ENCODE measurements around the gene WDR44. TPM values are rescaled to one million over a fixed set of nuclear protein-coding genes. Genes with fewer than 3 reads are reported as not detected.

Gene WDR44
- total RNA-seq, 2 experiments from 2014 or later: 8.2 to 9.2 TPM

DNA sequence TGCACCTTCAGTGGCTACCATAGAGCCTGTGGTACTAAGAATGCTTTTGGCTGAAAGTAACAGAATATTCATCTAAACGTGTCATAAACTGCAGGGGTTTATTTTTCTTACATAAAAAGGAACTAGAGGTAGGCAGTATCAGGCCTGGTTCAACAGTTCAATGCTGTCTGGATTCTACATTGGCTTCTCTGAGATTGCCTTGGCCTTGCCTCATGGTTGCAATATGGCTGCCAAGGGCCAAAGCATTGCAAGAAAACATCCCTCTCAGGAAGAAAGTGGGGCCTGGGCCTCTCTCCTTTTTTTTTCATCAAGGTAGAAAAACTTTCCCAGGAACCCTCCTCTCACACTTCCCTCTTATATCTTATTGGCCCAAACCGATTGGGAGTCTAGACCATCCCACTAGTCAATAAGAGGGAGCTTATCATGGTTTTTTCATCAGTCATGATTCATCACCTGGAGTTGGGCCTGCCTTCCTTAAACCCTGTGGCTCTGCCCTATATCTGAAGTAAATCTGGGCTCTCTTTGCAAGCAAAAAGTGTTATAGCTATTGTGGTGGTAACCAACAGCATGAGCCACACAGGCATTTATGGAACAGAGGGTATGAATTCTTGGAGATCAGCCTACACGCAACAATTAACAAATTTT lies 147.9 kb downstream of the WDR44 start:
- H3K27me3 Mint-ChIP-seq: no peaks in the 10 kb centered on the region
- ChIA-PET CTCF (no interaction called here), POLR2A (interaction anchor here (2.5 to 4.7 kb wide), 2 partner anchors 35 to 41 kb away, joined by 12 to 36 read pairs; no protein-coding TSS in a partner anchor)
- peaks cover 16% of the 10 kb centered on the region for H3K4me1 Mint-ChIP-seq (ENCODE audit: low read depth)
- H3K9me3 Mint-ChIP-seq: no peaks in the 10 kb centered on the region
- peaks cover 3% of the 10 kb centered on the region for H3K36me3 Mint-ChIP-seq
- no peak overlapping the region for H3K27ac Mint-ChIP-seq
- intact Hi-C loops (cut with micrococcal nuclease): loop anchor here (2.0 to 10.0 kb wide), 2 partner anchors 111 to 147 kb away; partner anchors contain the start of gene WDR44
- DNase-seq: no peak
- no peak overlapping the region for H3K4me3 Mint-ChIP-seq

DNA sequence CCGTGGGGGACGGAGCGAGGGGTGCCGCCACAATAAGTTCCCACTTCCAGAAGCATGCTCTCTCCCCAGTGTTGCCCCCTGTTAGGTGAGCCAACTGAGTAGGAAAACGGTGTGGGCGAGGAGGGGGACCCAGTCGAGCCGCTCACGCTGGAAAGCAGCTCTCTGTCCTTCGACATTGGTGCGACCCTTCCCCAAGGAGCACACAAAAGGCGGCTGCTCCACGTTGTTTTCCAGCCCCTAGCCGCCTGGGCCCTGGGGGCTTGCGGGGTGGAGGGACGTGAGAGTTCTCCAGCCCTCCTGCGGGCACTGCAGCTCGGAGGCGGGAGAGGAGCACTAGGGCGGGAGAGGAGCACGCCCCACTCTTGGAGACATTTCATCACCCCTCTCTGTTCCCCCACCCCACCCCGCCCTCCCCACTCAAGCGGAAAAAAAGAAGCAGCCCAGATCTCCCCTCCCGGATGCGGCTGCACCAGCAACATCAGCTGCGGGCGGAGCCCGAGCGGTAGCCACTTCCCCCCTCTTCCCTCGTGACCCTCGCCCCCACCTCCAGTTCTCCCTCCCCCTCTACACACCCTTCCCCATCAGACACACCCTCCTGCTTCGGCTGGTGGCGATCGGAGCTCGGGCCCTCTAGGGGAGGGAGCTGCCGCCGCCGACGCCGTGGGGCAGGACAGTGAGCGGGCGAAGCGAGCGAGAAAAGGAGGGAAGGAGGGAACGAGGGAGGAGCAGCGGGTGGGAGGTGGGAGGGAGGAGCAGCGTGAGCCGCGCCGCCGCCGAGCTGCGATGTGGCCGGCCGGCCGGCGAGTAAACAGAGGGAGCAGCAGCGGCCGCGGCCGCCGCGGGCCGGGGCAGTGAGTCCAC lies 149.4 kb downstream of the WDR44 start, which contains the start of gene DOCK11:
TSS of gene DOCK11 (plus strand) at position 755 of the 861 bp plus-strand sequence. CDS start 157 bp downstream, outside the sequence.
- H3K36me3 Mint-ChIP-seq: peaks cover 3% of the 10 kb centered on the region
- peak within 1 kb of the TSS; percentile 99 for H3K4me3 Mint-ChIP-seq
- intact Hi-C loops (cut with micrococcal nuclease): loop anchor here (1.0 to 10.0 kb wide), 3 partner anchors 74 to 148 kb away; partner anchors contain the start of gene WDR44
- DNase-seq: peak; percentile 90
- peaks cover 24% of the 10 kb centered on the region for H3K4me1 Mint-ChIP-seq (ENCODE audit: low read depth)
- POLR2A ChIA-PET: interaction anchor here (0.6 to 4.7 kb wide), 9 partner anchors 13 to 1358 kb away, joined by 3 to 36 read pairs (median 3); no protein-coding TSS in a partner anchor
- H3K27me3 Mint-ChIP-seq: no peaks in the 10 kb centered on the region
- peak within 1 kb of the TSS; percentile 97 for H3K27ac Mint-ChIP-seq
- H3K9me3 Mint-ChIP-seq: no peaks in the 10 kb centered on the region
- CTCF ChIA-PET: interaction anchor here (0.7 to 2.0 kb wide), 4 partner anchors 33 to 106 kb away, joined by 4 to 12 read pairs (median 6); no protein-coding TSS in a partner anchor

DNA sequence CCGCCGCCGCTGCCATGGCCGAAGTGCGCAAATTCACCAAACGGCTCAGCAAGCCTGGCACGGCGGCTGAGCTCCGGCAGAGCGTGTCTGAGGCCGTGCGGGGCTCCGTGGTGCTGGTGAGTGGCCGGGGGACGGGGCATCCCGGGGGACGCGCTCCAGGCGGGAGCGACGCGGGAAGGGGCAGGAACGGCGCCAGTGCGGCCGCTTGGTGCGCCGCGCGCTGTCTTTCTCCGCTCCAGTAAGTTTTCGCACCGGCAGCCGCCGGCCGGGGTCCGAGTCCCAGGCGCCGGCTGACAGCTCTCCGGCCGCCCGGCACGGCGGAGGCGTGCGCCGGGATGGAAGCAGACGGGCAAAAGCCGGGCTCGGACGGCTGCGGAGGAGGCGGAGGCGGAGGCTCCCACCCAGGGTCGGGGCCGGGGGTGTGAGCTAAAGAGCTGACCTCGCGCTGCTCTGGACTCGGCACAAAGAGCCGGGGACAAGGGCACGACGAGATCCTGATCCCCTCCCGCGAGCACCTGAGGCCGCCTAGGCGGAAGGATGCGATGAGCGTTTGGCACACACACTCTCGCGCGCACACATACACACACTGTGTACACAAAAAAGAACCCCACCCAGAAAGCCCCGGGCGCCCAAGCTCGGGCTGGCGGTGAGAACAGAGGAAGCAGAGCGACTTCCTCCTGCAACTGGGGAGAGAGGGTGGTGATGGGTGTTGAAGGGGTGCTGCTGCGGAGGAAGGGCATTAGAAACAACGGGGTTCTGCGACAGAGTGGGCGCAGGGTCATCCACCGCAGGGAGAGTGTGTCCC lies 150.3 kb downstream of the WDR44 start:
- Mint-ChIP-seq H3K36me3 (peaks cover 3% of the 10 kb centered on the region), H3K4me3 (peak overlapping the region; percentile 99), H3K27ac (peak overlapping the region; percentile 97), H3K9me3 (no peaks in the 10 kb centered on the region), H3K4me1 (ENCODE audit: low read depth) (peaks cover 24% of the 10 kb centered on the region), H3K27me3 (no peaks in the 10 kb centered on the region)
- intact Hi-C loops (cut with micrococcal nuclease): loop anchor here (1.0 to 10.0 kb wide), 3 partner anchors 73 to 149 kb away; partner anchors contain the start of gene WDR44
- ChIA-PET POLR2A (interaction anchor here (0.6 to 4.7 kb wide), 13 partner anchors 12 to 1357 kb away, joined by 3 to 36 read pairs (median 4); partner anchors contain the start of gene WDR44), CTCF (interaction anchor here (0.9 to 2.0 kb wide), 5 partner anchors 25 to 105 kb away, joined by 3 to 12 read pairs (median 6); no protein-coding TSS in a partner anchor)
- DNase-seq: peak; percentile 85

DNA sequence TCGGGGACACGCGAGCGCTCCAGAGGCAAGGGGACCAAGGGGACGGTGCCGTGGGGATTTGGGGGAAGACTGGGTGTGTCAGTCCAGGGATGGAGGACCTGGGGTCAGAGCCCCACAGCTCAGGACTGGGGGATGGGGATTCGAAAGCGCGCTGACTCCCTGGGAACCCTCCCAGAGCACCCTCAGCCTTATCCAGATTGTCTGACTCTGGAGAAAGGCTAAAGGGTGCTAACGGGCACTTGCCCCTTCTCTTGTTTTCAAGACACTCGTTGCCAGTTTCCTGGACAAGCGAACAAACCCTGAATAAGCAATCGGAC lies 150.8 kb downstream of the WDR44 start:
- Mint-ChIP-seq H3K9me3 (no peaks in the 10 kb centered on the region), H3K4me1 (ENCODE audit: low read depth) (peaks cover 24% of the 10 kb centered on the region), H3K27me3 (no peaks in the 10 kb centered on the region), H3K4me3 (peak overlapping the region; percentile 99), H3K36me3 (peaks cover 3% of the 10 kb centered on the region), H3K27ac (peak overlapping the region; percentile 97)
- intact Hi-C loops (cut with micrococcal nuclease): loop anchor here (1.0 to 10.0 kb wide), 3 partner anchors 32 to 108 kb away; no protein-coding TSS in a partner anchor
- POLR2A ChIA-PET: interaction anchor here (0.9 to 4.7 kb wide), 7 partner anchors 27 to 151 kb away, joined by 3 to 36 read pairs (median 4); partner anchors contain the start of gene WDR44
- CTCF ChIA-PET: interaction anchor here (1.0 to 2.0 kb wide), 5 partner anchors 24 to 104 kb away, joined by 3 to 12 read pairs (median 6); no protein-coding TSS in a partner anchor
- no peak for DNase-seq

DNA sequence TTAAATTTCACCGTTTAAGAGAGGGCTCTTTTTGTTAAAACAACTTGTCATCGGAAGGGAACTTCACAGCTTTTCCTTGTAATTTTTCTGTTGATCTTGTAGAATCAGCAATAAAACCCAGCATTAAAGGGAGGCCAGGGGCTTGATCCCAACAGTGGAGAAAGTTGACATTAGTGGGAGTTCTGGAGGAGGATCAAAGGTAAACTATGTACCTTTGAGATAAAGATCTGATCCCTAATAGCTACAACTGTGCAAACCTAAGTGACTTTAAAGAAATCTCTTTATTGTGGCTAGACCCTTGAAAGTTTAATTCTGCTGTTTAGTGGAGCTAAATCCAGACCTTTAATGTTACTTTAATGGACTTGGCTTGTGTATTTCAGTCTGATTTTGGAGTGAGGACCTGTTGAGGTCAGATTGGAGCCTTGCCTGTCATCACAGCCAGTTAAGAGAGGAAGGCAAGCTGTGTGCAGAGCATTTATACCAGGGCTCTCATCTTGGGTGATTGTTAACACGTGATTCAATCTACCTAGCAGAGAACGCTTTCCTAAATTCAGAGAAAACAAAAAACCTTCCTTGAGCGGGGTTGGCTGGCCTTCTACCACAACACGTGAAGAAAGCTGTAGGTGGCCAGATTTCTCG lies 151.4 kb downstream of the WDR44 start:
- ChIA-PET CTCF (interaction anchor here (1.0 to 2.0 kb wide), 6 partner anchors 24 to 103 kb away, joined by 3 to 12 read pairs (median 5); no protein-coding TSS in a partner anchor), POLR2A (interaction anchor here (0.7 to 4.7 kb wide), 7 partner anchors 23 to 150 kb away, joined by 3 to 36 read pairs (median 4); no protein-coding TSS in a partner anchor)
- H3K4me1 Mint-ChIP-seq (ENCODE audit: low read depth): peaks cover 30% of the 10 kb centered on the region
- H3K27ac Mint-ChIP-seq: peak overlapping the region; percentile 97
- intact Hi-C loops (cut with micrococcal nuclease): loop anchor here (1.0 to 10.0 kb wide), 3 partner anchors 31 to 108 kb away; no protein-coding TSS in a partner anchor
- H3K36me3 Mint-ChIP-seq: peaks cover 3% of the 10 kb centered on the region
- DNase-seq: peak; percentile 47
- H3K4me3 Mint-ChIP-seq: peak overlapping the region; percentile 99
- H3K27me3 Mint-ChIP-seq: no peaks in the 10 kb centered on the region
- no peaks in the 10 kb centered on the region for H3K9me3 Mint-ChIP-seq

DNA sequence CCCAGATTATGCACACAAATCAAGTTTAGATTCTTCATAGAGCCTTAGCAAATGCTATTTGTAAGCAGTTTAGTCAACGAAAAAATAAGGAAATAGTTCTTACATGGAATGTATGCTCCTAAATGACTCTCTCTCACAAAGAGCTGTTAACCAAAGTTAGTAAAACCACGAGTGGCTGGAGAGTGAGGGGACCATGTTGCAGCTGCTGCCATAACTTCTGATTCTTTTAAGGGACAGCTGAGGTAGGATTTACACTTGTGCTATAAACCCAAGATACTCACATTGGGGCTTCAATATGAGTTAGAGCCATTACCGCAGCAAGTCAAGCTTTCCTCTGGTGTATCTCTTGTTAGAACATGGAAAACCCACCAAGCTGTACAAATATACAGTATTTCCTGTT lies 152.4 kb downstream of the WDR44 start:
- Mint-ChIP-seq H3K27me3 (no peaks in the 10 kb centered on the region), H3K36me3 (peaks cover 3% of the 10 kb centered on the region), H3K27ac (peak overlapping the region; percentile 97), H3K4me3 (peak overlapping the region; percentile 99), H3K9me3 (no peaks in the 10 kb centered on the region), H3K4me1 (ENCODE audit: low read depth) (peaks cover 38% of the 10 kb centered on the region)
- intact Hi-C loops (cut with micrococcal nuclease): loop anchor here (10.0 kb wide), 1 partner anchor 106 kb away; no protein-coding TSS in a partner anchor
- ChIA-PET POLR2A (interaction anchor here (0.7 kb wide), 1 partner anchor 32 kb away, joined by 4 read pairs; no protein-coding TSS in a partner anchor), CTCF (interaction anchor here (1.5 to 2.0 kb wide), 2 partner anchors 41 to 102 kb away, joined by 4 to 10 read pairs; no protein-coding TSS in a partner anchor)
- no peak for DNase-seq

DNA sequence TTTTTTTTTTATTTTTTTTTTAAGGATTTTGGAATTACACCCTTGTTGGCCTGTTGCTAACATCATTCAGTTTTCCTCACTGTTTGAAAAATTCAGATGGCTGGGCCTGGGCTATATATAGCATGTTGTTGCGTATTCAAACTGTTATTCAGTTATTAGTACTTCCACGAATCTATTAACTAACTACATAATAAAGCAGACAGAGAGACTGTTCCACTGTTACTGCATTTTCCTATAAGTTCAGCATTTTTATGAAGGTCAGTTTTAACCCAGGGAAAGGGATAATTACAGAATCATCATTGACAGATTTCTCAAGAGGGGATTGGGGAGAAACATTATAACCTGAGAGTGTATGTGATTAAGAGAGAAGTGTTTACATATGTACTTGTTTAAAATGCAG lies 152.8 kb downstream of the WDR44 start:
- ChIA-PET CTCF (interaction anchor here (1.5 kb wide), 1 partner anchor 40 kb away, joined by 4 read pairs; no protein-coding TSS in a partner anchor), POLR2A (interaction anchor here (0.7 to 1.6 kb wide), 2 partner anchors 31 to 40 kb away, joined by 4 to 5 read pairs; no protein-coding TSS in a partner anchor)
- Mint-ChIP-seq H3K4me3 (no peak overlapping the region), H3K9me3 (no peaks in the 10 kb centered on the region), H3K27ac (peak overlapping the region; percentile 54), H3K36me3 (peaks cover 3% of the 10 kb centered on the region), H3K27me3 (no peaks in the 10 kb centered on the region), H3K4me1 (ENCODE audit: low read depth) (peaks cover 42% of the 10 kb centered on the region)
- intact Hi-C loops (cut with micrococcal nuclease): loop anchor here (10.0 kb wide), 1 partner anchor 106 kb away; no protein-coding TSS in a partner anchor
- no peak for DNase-seq

DNA sequence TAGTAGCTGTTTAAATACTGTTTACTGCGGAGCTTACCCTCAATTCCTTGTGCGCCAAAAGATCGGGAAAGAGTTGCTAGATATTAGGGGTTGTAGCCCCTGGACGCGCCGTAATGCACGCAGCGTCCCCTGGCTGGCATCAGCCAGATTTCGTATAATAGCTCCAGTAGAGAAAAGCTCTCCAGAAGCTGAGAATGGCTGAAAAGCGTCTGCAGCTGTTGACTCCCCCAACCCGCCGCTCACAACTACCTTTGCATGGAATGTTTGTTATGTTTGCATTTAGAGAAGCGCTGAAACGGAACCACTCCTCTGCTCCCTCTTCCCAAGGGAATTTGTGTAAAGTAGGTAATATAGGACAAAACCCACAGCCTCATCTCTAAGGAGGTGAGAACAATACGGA lies 153.4 kb downstream of the WDR44 start:
- no peaks in the 10 kb centered on the region for H3K27me3 Mint-ChIP-seq
- DNase-seq: no peak
- peaks cover 3% of the 10 kb centered on the region for H3K36me3 Mint-ChIP-seq
- ChIA-PET POLR2A (interaction anchor here (1.1 to 1.6 kb wide), 2 partner anchors 36 to 39 kb away, joined by 3 to 5 read pairs; no protein-coding TSS in a partner anchor), CTCF (no interaction called here)
- H3K4me3 Mint-ChIP-seq: no peak overlapping the region
- intact Hi-C loops (cut with micrococcal nuclease): loop anchor here (10.0 kb wide), 1 partner anchor 106 kb away; no protein-coding TSS in a partner anchor
- H3K9me3 Mint-ChIP-seq: no peaks in the 10 kb centered on the region
- H3K4me1 Mint-ChIP-seq (ENCODE audit: low read depth): peaks cover 47% of the 10 kb centered on the region
- H3K27ac Mint-ChIP-seq: peak overlapping the region; percentile 54

Measured in activated CD4-positive, alpha-beta memory T cell treated with anti-CD3 and anti-CD28 coated beads for 36 hours (primary cell).